ENCODE results near the gene RAMACL. TPM values are rescaled to one million over a fixed set of nuclear protein-coding genes. Genes with fewer than 3 reads are reported as not detected.

The RAMACL gene
- total and polyA plus RNA-seq, 2 of the 4 experiments (the other 2 are of a cell fraction) = 0.46 to 0.90 TPM

GRCh38 chr6:166598441-166599138 is 12.1 kb upstream of the RAMACL start:
- CTCF ChIA-PET = interaction anchor here (0.7 kb wide), 1 partner anchor 24 kb away, joined by 3 read pairs; no protein-coding TSS in a partner anchor
- Histone ChIP-seq H3K23ac (ENCODE audit: low read depth, low read length) (peak overlapping the region; percentile 61), H3K4me3 (ENCODE audit: insufficient read depth, low read depth, low read length) (no peak overlapping the region)
- TF ChIP-seq SMC3 (IDR thresholded peaks at IDR 0.05; ENCODE audit: low read depth, low read length) (0 out of 2 replicates have a peak, but pooled peaks have one; percentile 10), MXI1 (IDR thresholded peaks at IDR 0.05; ENCODE audit: borderline replicate concordance, low read depth, low read length) (no peak), FOS (IDR thresholded peaks at IDR 0.05; ENCODE audit: low read depth, low read length) (peak; percentile 97), MAZ (IDR thresholded peaks at IDR 0.05; ENCODE audit: borderline replicate concordance, low read depth, low read length) (peak; percentile 37; the same call in 1 of the 2 replicates), RFX5 (IDR thresholded peaks at IDR 0.05; ENCODE audit: low read depth, low read length) (no peak), RAD21 (IDR thresholded peaks at IDR 0.05; ENCODE audit: low read length) (peak; percentile 31), BHLHE40 (IDR thresholded peaks at IDR 0.05; ENCODE audit: low read depth, low read length) (peak; percentile 84), POLR2A (IDR thresholded peaks at IDR 0.05; ENCODE audit: low read depth, low read length) (0 out of 2 replicates have a peak, but pooled peaks have one; percentile 26), RCOR1 (IDR thresholded peaks at IDR 0.05; ENCODE audit: insufficient replicate concordance, low read length) (peak; percentile 77), CEBPB (IDR thresholded peaks at IDR 0.05; ENCODE audit: low read depth, low read length) (peak; percentile 89), NFE2L2 (IDR thresholded peaks at IDR 0.05; ENCODE audit: low read depth, low read length) (no peak)
- TF ChIP-seq, protein P1, sequence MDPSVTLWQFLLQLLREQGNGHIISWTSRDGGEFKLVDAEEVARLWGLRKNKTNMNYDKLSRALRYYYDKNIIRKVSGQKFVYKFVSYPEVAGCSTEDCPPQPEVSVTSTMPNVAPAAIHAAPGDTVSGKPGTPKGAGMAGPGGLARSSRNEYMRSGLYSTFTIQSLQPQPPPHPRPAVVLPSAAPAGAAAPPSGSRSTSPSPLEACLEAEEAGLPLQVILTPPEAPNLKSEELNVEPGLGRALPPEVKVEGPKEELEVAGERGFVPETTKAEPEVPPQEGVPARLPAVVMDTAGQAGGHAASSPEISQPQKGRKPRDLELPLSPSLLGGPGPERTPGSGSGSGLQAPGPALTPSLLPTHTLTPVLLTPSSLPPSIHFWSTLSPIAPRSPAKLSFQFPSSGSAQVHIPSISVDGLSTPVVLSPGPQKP (IDR thresholded peaks at IDR 0.05; ENCODE audit: borderline replicate concordance, low read depth, low read length) = no peak
- TF ChIP-seq, protein P2, sequence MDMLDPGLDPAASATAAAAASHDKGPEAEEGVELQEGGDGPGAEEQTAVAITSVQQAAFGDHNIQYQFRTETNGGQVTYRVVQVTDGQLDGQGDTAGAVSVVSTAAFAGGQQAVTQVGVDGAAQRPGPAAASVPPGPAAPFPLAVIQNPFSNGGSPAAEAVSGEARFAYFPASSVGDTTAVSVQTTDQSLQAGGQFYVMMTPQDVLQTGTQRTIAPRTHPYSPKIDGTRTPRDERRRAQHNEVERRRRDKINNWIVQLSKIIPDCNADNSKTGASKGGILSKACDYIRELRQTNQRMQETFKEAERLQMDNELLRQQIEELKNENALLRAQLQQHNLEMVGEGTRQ (IDR thresholded peaks at IDR 0.05; ENCODE audit: low read depth, low read length) = peak; percentile 50; the same call in 1 of the 2 replicates
- TF ChIP-seq, protein P3, sequence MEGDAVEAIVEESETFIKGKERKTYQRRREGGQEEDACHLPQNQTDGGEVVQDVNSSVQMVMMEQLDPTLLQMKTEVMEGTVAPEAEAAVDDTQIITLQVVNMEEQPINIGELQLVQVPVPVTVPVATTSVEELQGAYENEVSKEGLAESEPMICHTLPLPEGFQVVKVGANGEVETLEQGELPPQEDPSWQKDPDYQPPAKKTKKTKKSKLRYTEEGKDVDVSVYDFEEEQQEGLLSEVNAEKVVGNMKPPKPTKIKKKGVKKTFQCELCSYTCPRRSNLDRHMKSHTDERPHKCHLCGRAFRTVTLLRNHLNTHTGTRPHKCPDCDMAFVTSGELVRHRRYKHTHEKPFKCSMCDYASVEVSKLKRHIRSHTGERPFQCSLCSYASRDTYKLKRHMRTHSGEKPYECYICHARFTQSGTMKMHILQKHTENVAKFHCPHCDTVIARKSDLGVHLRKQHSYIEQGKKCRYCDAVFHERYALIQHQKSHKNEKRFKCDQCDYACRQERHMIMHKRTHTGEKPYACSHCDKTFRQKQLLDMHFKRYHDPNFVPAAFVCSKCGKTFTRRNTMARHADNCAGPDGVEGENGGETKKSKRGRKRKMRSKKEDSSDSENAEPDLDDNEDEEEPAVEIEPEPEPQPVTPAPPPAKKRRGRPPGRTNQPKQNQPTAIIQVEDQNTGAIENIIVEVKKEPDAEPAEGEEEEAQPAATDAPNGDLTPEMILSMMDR (conservative IDR thresholded peaks at IDR 0.05; ENCODE audit: low read depth, low read length) = no peak

More at GRCh38 chr6:166598441-166599138, 12.1 kb upstream of the RAMACL start:
- Histone ChIP-seq H3K9me1 (ENCODE audit: insufficient read depth, low read length) (peaks cover 38% of the 10 kb centered on the region), H3K9me3 (ENCODE audit: control insufficient read depth, insufficient read depth, low read length) (no peaks in the 10 kb centered on the region), H4K20me1 (ENCODE audit: insufficient read depth, low read length) (no peaks in the 10 kb centered on the region), H4K5ac (ENCODE audit: low read depth, low read length) (peak overlapping the region; percentile 99), H2AK5ac (ENCODE audit: low read depth, low read length) (peak overlapping the region; percentile 97), H4K8ac (ENCODE audit: low read depth in 2 of 2, low read length in 2 of 2) (peak overlapping the region; percentile 74 to 96), H2BK15ac (ENCODE audit: low read depth, low read length) (peak overlapping the region; percentile 90), H3K27ac (ENCODE audit: insufficient read depth, low read length) (peak overlapping the region; percentile 99), H3K56ac (ENCODE audit: extremely low read depth, insufficient read depth, low read length) (peak overlapping the region; percentile 84), H3K4ac (ENCODE audit: low read depth, low read length) (peak overlapping the region; percentile 89), H3K14ac (replicated peaks; ENCODE audit: low read depth, low read length) (peak overlapping the region; percentile 71), H3K18ac (ENCODE audit: low read depth, low read length) (peak overlapping the region; percentile 99), H4K91ac (ENCODE audit: insufficient read depth, low read depth, low read length) (peak overlapping the region; percentile 98), H3K4me1 (ENCODE audit: control insufficient read depth, insufficient read depth, low read length) (peaks cover 48% of the 10 kb centered on the region), H2BK5ac (ENCODE audit: low read depth, low read length, poor library complexity, severe bottlenecking) (peak overlapping the region; percentile 94), H3K4me2 (ENCODE audit: low read depth, low read length) (peak overlapping the region; percentile 65), H3K27me3 (ENCODE audit: control insufficient read depth, insufficient read depth, low read length) (no peaks in the 10 kb centered on the region), H2AFZ (replicated peaks; ENCODE audit: low read length, poor library complexity) (peak overlapping the region; percentile 54), H3K79me1 (ENCODE audit: low read depth in 1 of 2, low read length in 2 of 2) (peaks cover 43 to 73% of the 10 kb centered on the region in 2 experiments), H2AK9ac (replicated peaks; ENCODE audit: low read depth, low read length, poor library complexity) (peak overlapping the region; percentile 80), H2BK120ac (ENCODE audit: low read depth, low read length) (peak overlapping the region; percentile 96), H3K36me3 (ENCODE audit: control insufficient read depth, insufficient read depth, low read length) (peaks cover 12% of the 10 kb centered on the region; the same call in 1 of the 2 replicates), H3K9ac (ENCODE audit: low read depth, low read length) (peak overlapping the region; percentile 80), H2BK20ac (ENCODE audit: low read depth, low read length) (peak overlapping the region; percentile 83)
- BruUV-seq (replicated peaks) = no TSS peak
- dilution Hi-C loops (cut with HindIII; ENCODE audit: low sequenced_read_pairs, unreplicated experiment) (no loop called here), intact Hi-C loops (cut with micrococcal nuclease) (no loop called here), in situ Hi-C loops (cut with MboI; ENCODE audit: low sequenced_read_pairs) (no loop called here)
- ATAC-seq (ENCODE audit: low read depth) (peak; percentile 81), DNase-seq (peak; percentile 97)
- POLR2A ChIA-PET (ENCODE audit: unreplicated experiment) = no interaction called here
- no CpG with 5 or more reads among the region's 11 CpGs for WGBS, 2 experiments (ENCODE audit: extremely low coverage in 2 of 2, insufficient read length in 1 of 2)

All from IMR-90 (cell line).